ENCODE data around the gene ASIC3. TPM values are rescaled to one million over a fixed set of nuclear protein-coding genes. Genes with fewer than 3 reads are reported as not detected.

ASIC3 gene
- total and polyA plus RNA-seq, 7 experiments from 2014 or later, result 6.7 to 17.7 (median 13.7) TPM; not detected in 2

- Mint-ChIP-seq H3K36me3 (peaks cover 0 to 12% (median 0%) of the 10 kb centered on the region in 5 donors), H3K27ac (peak overlapping the region; percentile 75 to 100 (median 94)), H3K4me3 (peak overlapping the region; percentile 79 to 94 (median 88)), H3K27me3 (peaks cover 0 to 37% (median 0%) of the 10 kb centered on the region in 5 donors), H3K9me3 (peaks cover 0 to 4% (median 0%) of the 10 kb centered on the region in 11 donors), H3K4me1 (peaks cover 35 to 65% (median 51%) of the 10 kb centered on the region in 7 donors)
- peak overlapping the region; percentile 97 for H3K27ac ChIP-seq (ENCODE audit: low read depth, low read length)
- no peaks in the 10 kb centered on the region for H3K36me3 ChIP-seq (ENCODE audit: control insufficient read depth in 2 of 3, insufficient read depth in 3 of 3, low read length in 3 of 3)
- peaks cover 26 to 50% of the 10 kb centered on the region in 2 donors for H3K4me1 ChIP-seq (ENCODE audit: control insufficient read depth in 2 of 2, insufficient read depth in 2 of 2, low read length in 2 of 2)
- POLR2A ChIA-PET, result interaction anchor here (0.7 to 3.9 kb wide), 25 partner anchors 8 to 324 kb away, joined by 3 to 28 read pairs (median 4); partner anchors contain the start of genes ABCB8, CDK5, FASTK and NOS3
- H3K9me3 ChIP-seq (ENCODE audit: control insufficient read depth in 2 of 3, low read length in 3 of 3), result no peaks in the 10 kb centered on the region
- H3K4me3 ChIP-seq (ENCODE audit: low read length), result peak overlapping the region; percentile 65
- peak; percentile 45 for ATAC-seq
- no peaks in the 10 kb centered on the region for H3K27me3 ChIP-seq (ENCODE audit: control insufficient read depth in 2 of 2, insufficient read depth in 2 of 2, low read length in 2 of 2)
- CTCF ChIA-PET, result interaction anchor here (0.6 to 5.2 kb wide), 21 partner anchors 10 to 612 kb away, joined by 3 to 52 read pairs (median 4); partner anchors contain the start of gene ABCB8
- peak in 7 of 9 donors; percentile 41 to 63 (median 61) for DNase-seq
- intact Hi-C loops (cut with micrococcal nuclease), result loop anchor here (1.0 kb wide), 6 partner anchors 10 to 120 kb away; partner anchors contain the start of gene ABCB8 (in 2 of the 2)
Observed at GRCh38 chr7:151018421-151019129, 29.8 kb upstream of the ASIC3 start.

GRCh38 chr7:151019130-151019447, 29.2 kb upstream of the ASIC3 start:
- peaks cover 33 to 60% (median 46%) of the 10 kb centered on the region in 7 donors for H3K4me1 Mint-ChIP-seq
- intact Hi-C loops (cut with micrococcal nuclease), result no loop called here
- peak overlapping the region; percentile 65 to 94 (median 82) for H3K4me3 Mint-ChIP-seq
- ChIA-PET POLR2A (interaction anchor here (0.7 to 3.9 kb wide), 19 partner anchors 8 to 323 kb away, joined by 3 to 28 read pairs (median 6); partner anchors contain the start of genes ABCB8, CDK5, FASTK and NOS3), CTCF (interaction anchor here (0.8 to 5.2 kb wide), 20 partner anchors 9 to 613 kb away, joined by 3 to 52 read pairs (median 5); partner anchors contain the start of gene ABCB8)
- no peak overlapping the region for H3K27ac ChIP-seq (ENCODE audit: low read depth, low read length)
- peak overlapping the region; percentile 56 to 99 (median 69) for H3K27ac Mint-ChIP-seq
- H3K9me3 Mint-ChIP-seq, result peaks cover 0 to 3% (median 0%) of the 10 kb centered on the region in 11 donors
- peaks cover 0 to 9% (median 0%) of the 10 kb centered on the region in 5 donors for H3K36me3 Mint-ChIP-seq
- peak overlapping the region; percentile 41 for H3K4me3 ChIP-seq (ENCODE audit: low read length)
- no peaks in the 10 kb centered on the region for H3K9me3 ChIP-seq (ENCODE audit: control insufficient read depth in 2 of 3, low read length in 3 of 3)
- H3K36me3 ChIP-seq (ENCODE audit: control insufficient read depth in 2 of 3, insufficient read depth in 3 of 3, low read length in 3 of 3), result no peaks in the 10 kb centered on the region
- ATAC-seq (no peak), DNase-seq (no peak)
- H3K27me3 ChIP-seq (ENCODE audit: control insufficient read depth in 2 of 2, insufficient read depth in 2 of 2, low read length in 2 of 2), result no peaks in the 10 kb centered on the region
- peaks cover 0 to 37% (median 0%) of the 10 kb centered on the region in 5 donors for H3K27me3 Mint-ChIP-seq
- peaks cover 23 to 48% of the 10 kb centered on the region in 2 donors for H3K4me1 ChIP-seq (ENCODE audit: control insufficient read depth in 2 of 2, insufficient read depth in 2 of 2, low read length in 2 of 2)

- DNase-seq, result no peak
- H3K27me3 Mint-ChIP-seq, result peaks cover 0 to 39% (median 0%) of the 10 kb centered on the region in 5 donors
- Histone ChIP-seq H3K4me1 (ENCODE audit: control insufficient read depth in 2 of 2, insufficient read depth in 2 of 2, low read length in 2 of 2) (peaks cover 12 to 38% of the 10 kb centered on the region in 2 donors), H3K27ac (ENCODE audit: low read depth, low read length) (no peak overlapping the region), H3K9me3 (ENCODE audit: control insufficient read depth in 2 of 3, low read length in 3 of 3) (no peaks in the 10 kb centered on the region), H3K36me3 (ENCODE audit: control insufficient read depth in 2 of 3, insufficient read depth in 3 of 3, low read length in 3 of 3) (no peaks in the 10 kb centered on the region), H3K4me3 (ENCODE audit: low read length) (no peak overlapping the region), H3K27me3 (ENCODE audit: control insufficient read depth in 2 of 2, insufficient read depth in 2 of 2, low read length in 2 of 2) (no peaks in the 10 kb centered on the region)
- intact Hi-C loops (cut with micrococcal nuclease), result loop anchor here in 1 of 2 donors (10.0 kb wide), 1 partner anchor 325 kb away; the partner anchor contains the start of gene NUB1
- CTCF ChIA-PET, result interaction anchor here (1.0 to 5.2 kb wide), 4 partner anchors 9 to 112 kb away, joined by 3 to 52 read pairs (median 8); no protein-coding TSS in a partner anchor
- POLR2A ChIA-PET, result interaction anchor here (0.7 to 3.6 kb wide), 5 partner anchors 8 to 45 kb away, joined by 3 to 28 read pairs (median 12); partner anchors contain the start of gene ABCB8
- H3K27ac Mint-ChIP-seq, result peak overlapping the region in 1 of 9 donors; percentile 54
- ATAC-seq, result no peak
- H3K9me3 Mint-ChIP-seq, result peaks cover 0 to 2% (median 0%) of the 10 kb centered on the region in 11 donors
- peaks cover 24 to 48% (median 36%) of the 10 kb centered on the region in 7 donors for H3K4me1 Mint-ChIP-seq
- H3K4me3 Mint-ChIP-seq, result peak overlapping the region in 5 of 10 donors; percentile 21 to 94 (median 58)
- peaks cover 0 to 4% (median 0%) of the 10 kb centered on the region in 5 donors for H3K36me3 Mint-ChIP-seq
Observed at GRCh38 chr7:151020231-151020630, 28.1 kb upstream of the ASIC3 start.

DNA sequence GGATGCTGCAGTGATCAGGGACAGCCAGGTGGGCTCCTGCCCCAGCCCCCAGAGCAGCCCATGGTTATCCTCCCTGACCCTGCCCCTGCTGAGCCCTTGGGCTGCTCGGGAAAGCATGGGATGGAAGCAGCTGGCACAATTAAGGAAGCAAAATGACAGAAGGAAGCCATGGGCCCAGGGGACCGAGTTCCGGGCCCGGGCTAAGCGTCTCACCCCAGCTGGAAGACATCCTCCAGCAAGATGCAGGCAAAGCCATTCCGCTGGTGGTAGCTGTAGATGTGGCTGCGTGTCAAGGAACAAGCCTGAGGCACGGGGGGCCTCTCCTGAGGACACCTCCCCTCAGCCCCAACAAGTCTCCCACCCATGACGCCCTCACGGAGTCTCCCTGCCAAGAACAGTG, 25.1 kb upstream of the ASIC3 start:
- intact Hi-C loops (cut with micrococcal nuclease), result loop anchor here in 1 of 2 donors (10.0 kb wide), 1 partner anchor 322 kb away; the partner anchor contains the start of gene NUB1
- peaks cover 16 to 30% (median 20%) of the 10 kb centered on the region in 7 donors for H3K4me1 Mint-ChIP-seq
- ATAC-seq, result no peak
- POLR2A ChIA-PET, result interaction anchor here (0.6 kb wide), 1 partner anchor 546 kb away, joined by 3 read pairs; no protein-coding TSS in a partner anchor
- Histone ChIP-seq H3K36me3 (ENCODE audit: control insufficient read depth in 2 of 3, insufficient read depth in 3 of 3, low read length in 3 of 3) (no peaks in the 10 kb centered on the region), H3K27me3 (ENCODE audit: control insufficient read depth in 2 of 2, insufficient read depth in 2 of 2, low read length in 2 of 2) (no peaks in the 10 kb centered on the region), H3K9me3 (ENCODE audit: control insufficient read depth in 2 of 3, low read length in 3 of 3) (no peaks in the 10 kb centered on the region), H3K4me1 (ENCODE audit: control insufficient read depth in 2 of 2, insufficient read depth in 2 of 2, low read length in 2 of 2) (peaks cover 9 to 10% of the 10 kb centered on the region in 2 donors), H3K27ac (ENCODE audit: low read depth, low read length) (no peak overlapping the region), H3K4me3 (ENCODE audit: low read length) (no peak overlapping the region)
- DNase-seq, result no peak
- CTCF ChIA-PET, result interaction anchor here (1.5 kb wide), 1 partner anchor 61 kb away, joined by 6 read pairs; no protein-coding TSS in a partner anchor
- H3K36me3 Mint-ChIP-seq, result no peaks in the 10 kb centered on the region
- H3K27ac Mint-ChIP-seq, result peak overlapping the region in 1 of 9 donors; percentile 12
- H3K9me3 Mint-ChIP-seq, result peaks cover 0 to 2% (median 0%) of the 10 kb centered on the region in 11 donors
- peaks cover 0 to 37% (median 0%) of the 10 kb centered on the region in 5 donors for H3K27me3 Mint-ChIP-seq
- no peak overlapping the region for H3K4me3 Mint-ChIP-seq

DNA sequence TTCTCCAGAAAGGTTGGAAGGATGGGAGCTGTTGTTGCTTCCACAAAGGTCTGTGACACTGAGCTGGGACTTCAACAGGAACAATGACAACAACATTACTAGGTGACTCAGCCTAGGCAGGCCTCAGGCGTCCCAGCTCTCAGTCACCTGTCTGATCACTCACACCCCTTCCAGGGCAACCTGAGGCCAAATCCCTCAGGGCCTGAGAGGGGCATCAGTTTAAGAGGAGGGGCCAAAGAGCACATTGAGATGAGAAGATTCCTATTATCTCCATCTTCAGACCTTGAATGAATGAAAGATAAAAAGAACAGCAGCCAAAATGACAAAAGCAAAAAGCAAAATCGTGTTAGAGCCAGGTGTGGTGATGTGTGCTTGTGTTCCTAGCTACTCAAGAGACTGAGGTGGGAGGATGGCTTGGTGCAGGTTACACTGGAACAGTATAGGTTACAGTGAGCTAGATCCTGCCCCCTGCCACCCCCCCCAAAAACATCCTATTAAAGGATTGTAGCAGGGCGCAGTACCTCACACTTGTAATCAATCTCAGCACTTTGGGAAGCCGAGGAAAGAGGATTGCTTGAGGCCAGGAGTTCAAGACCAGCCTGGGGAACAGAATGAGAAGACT, 23.8 kb upstream of the ASIC3 start, which contains the start of gene ATG9B:
Gene ATG9B, minus strand, starts transcription at position 60 of the 622 bp plus-strand sequence. CDS start 71 bp downstream, outside the sequence.
- Histone ChIP-seq H3K27ac (ENCODE audit: low read depth, low read length) (no peak within 1 kb of the TSS), H3K4me3 (ENCODE audit: low read length) (no peak within 1 kb of the TSS), H3K4me1 (ENCODE audit: control insufficient read depth in 2 of 2, insufficient read depth in 2 of 2, low read length in 2 of 2) (peaks cover 6 to 7% of the 10 kb centered on the region in 2 donors), H3K9me3 (ENCODE audit: control insufficient read depth in 2 of 3, low read length in 3 of 3) (no peaks in the 10 kb centered on the region), H3K36me3 (ENCODE audit: control insufficient read depth in 2 of 3, insufficient read depth in 3 of 3, low read length in 3 of 3) (no peaks in the 10 kb centered on the region), H3K27me3 (ENCODE audit: control insufficient read depth in 2 of 2, insufficient read depth in 2 of 2, low read length in 2 of 2) (no peaks in the 10 kb centered on the region)
- intact Hi-C loops (cut with micrococcal nuclease), result loop anchor here (5.0 to 10.0 kb wide), 2 partner anchors 320 to 702 kb away; partner anchors contain the start of genes ACTR3C (in 1 of the 2), LRRC61 (in 1 of the 2) and NUB1 (in 1 of the 2)
- CTCF ChIA-PET, result interaction anchor here (0.8 kb wide), 1 partner anchor 36 kb away, joined by 3 read pairs; no protein-coding TSS in a partner anchor
- H3K9me3 Mint-ChIP-seq, result peaks cover 0 to 2% (median 0%) of the 10 kb centered on the region in 11 donors
- DNase-seq (no peak), ATAC-seq (no peak)
- H3K36me3 Mint-ChIP-seq, result no peaks in the 10 kb centered on the region
- peak within 1 kb of the TSS in 5 of 9 donors; percentile 0 to 58 (median 41) for H3K27ac Mint-ChIP-seq
- POLR2A ChIA-PET, result no interaction called here
- peak within 1 kb of the TSS in 1 of 10 donors; percentile 35 for H3K4me3 Mint-ChIP-seq
- H3K4me1 Mint-ChIP-seq, result peaks cover 16 to 28% (median 19%) of the 10 kb centered on the region in 7 donors
- peaks cover 0 to 30% (median 0%) of the 10 kb centered on the region in 5 donors for H3K27me3 Mint-ChIP-seq
